Lung (tissue), 12 donors: Measurements from ENCODE around the gene GLYATL1B. TPM values are rescaled to one million over a fixed set of nuclear protein-coding genes. Genes with fewer than 3 reads are reported as not detected.
"Not testable (repeated sequence)": the region's sequence is repeated elsewhere in the genome, so short reads cannot be mapped to it uniquely, and the experiment has no call there.

Experiments
- ATAC-seq: fragments of 200-7000 bp; cut with Tn5 transposase; one replicate; pipeline ENCODE4 v1.9.1; 2020; ENCODE audit warnings: moderate number of reproducible peaks; ENCODE audit not compliant: insufficient read depth, low FRiP score
- DNase-seq, 3 donors: peaks; one replicate each; pipeline ENCODE4 v3.0.0-alpha.2; 2013 to 2017
- H3K27ac ChIP-seq, 2 donors: one replicate each; pipeline ENCODE4 v1.5.1; 2013; ENCODE audit warnings: mild to moderate bottlenecking in 2 of 2, moderate library complexity in 2 of 2, control low read depth in 1 of 2, inconsistent platforms in 1 of 2, low read depth in 1 of 2, low read length in 1 of 2
- H3K27me3 ChIP-seq, 3 donors: one replicate each; pipeline ENCODE4 v1.5.1; 2013; ENCODE audit warnings: low read length in 2 of 3; ENCODE audit not compliant: control insufficient read depth in 3 of 3, insufficient read depth in 3 of 3
- H3K36me3 ChIP-seq, 4 donors: one replicate each; pipeline ENCODE4 v1.5.1; 2013; ENCODE audit warnings: low read length in 4 of 4, mild to moderate bottlenecking in 1 of 4, moderate library complexity in 1 of 4; ENCODE audit not compliant: control insufficient read depth in 4 of 4, insufficient read depth in 4 of 4
- H3K4me1 ChIP-seq, 5 donors: one replicate each; pipeline ENCODE4 v1.5.1; 2013; ENCODE audit warnings: low read length in 5 of 5, mild to moderate bottlenecking in 2 of 5, moderate library complexity in 1 of 5; ENCODE audit not compliant: control insufficient read depth in 5 of 5, insufficient read depth in 5 of 5
- H3K4me3 ChIP-seq: one replicate; pipeline ENCODE4 v1.5.1; 2013; ENCODE audit warnings: mild to moderate bottlenecking, control low read depth, moderate library complexity
- H3K9ac ChIP-seq, 2 donors: one replicate each; pipeline ENCODE4 v1.5.1; 2013; ENCODE audit warnings: low read length in 2 of 2, control low read depth in 1 of 2; ENCODE audit not compliant: insufficient read depth in 1 of 2
- H3K9me3 ChIP-seq, 4 donors: one replicate each; pipeline ENCODE4 v1.5.1; 2013; ENCODE audit warnings: low read length in 3 of 4, mild to moderate bottlenecking in 1 of 4, moderate library complexity in 1 of 4; ENCODE audit not compliant: control insufficient read depth in 4 of 4, insufficient read depth in 3 of 4
- WGBS, 2 donors: extraction: QIAGEN DNeasy Blood & Tissue Kit; methylation state at CpG; one replicate each; pipeline ENCODE4 v1.1.7; 2013; 5-methylcytosine and 5-hydroxymethylcytosine counted together
- polyA plus RNA-seq, 2 donors: library from polyadenylated mRNA; stranded (reverse); fragments of 200-250 nt; gene quantifications; one replicate each; pipeline ENCODE4 v1.2.1, GENCODE V29; 2013
- total RNA-seq, 2 donors: library from RNA; depleted of rRNA in 1 of 2; stranded (reverse); fragments of >200 nt in 1 of 2; gene quantifications; one replicate each; pipeline ENCODE4 v1.2.1, GENCODE V29; 2014 to 2021
- TF ChIP-seq, protein P1 (sequence below): IDR thresholded peaks from 2 replicates; pipeline ENCODE4 v1.5.1; 2012; ENCODE audit warnings: mild to moderate bottlenecking; ENCODE audit errors: control extremely low read depth, extremely low read depth
- donor health status: control.
- donor health status: control.
- donor health status: Bipolar disorder and iron deficiency.
- donor health status: healthy.
- donor health status: DM: yes; HTN: yes; CAD: no.

Gene GLYATL1B
- total and polyA plus RNA-seq, 4 donors = not detected

DNA sequence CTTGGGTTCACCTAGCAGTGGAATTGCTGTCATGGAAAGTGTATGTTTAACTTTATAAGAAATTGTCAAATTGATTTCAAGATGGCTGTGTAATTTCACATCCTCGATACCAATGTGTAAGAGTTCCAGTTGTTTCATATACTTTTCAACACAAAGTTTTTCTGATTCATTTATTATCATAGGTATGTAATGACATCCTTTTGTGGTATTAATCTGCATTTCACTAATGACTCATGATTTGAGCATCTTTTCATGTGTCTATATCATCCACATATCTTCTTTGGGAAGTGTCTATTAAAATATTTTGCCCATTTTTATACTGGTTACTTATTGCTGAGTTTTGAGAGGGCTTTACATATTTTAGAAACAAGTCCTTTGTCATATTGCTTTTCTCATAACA is 17.0 kb upstream of the GLYATL1B start:
- WGBS, 2 donors = 85 to 95% methylated on average over 1 of the region's 1 CpG
- Histone ChIP-seq H3K4me1 (no peaks in the 10 kb centered on the region), H3K9ac (no peak overlapping the region), H3K9me3 (no peaks in the 10 kb centered on the region), H3K27me3 (no peaks in the 10 kb centered on the region), H3K36me3 (no peaks in the 10 kb centered on the region), H3K4me3 (no peak overlapping the region), H3K27ac (no peak overlapping the region)
- ATAC-seq (no peak), DNase-seq (no peak)
- TF ChIP-seq, protein P1, sequence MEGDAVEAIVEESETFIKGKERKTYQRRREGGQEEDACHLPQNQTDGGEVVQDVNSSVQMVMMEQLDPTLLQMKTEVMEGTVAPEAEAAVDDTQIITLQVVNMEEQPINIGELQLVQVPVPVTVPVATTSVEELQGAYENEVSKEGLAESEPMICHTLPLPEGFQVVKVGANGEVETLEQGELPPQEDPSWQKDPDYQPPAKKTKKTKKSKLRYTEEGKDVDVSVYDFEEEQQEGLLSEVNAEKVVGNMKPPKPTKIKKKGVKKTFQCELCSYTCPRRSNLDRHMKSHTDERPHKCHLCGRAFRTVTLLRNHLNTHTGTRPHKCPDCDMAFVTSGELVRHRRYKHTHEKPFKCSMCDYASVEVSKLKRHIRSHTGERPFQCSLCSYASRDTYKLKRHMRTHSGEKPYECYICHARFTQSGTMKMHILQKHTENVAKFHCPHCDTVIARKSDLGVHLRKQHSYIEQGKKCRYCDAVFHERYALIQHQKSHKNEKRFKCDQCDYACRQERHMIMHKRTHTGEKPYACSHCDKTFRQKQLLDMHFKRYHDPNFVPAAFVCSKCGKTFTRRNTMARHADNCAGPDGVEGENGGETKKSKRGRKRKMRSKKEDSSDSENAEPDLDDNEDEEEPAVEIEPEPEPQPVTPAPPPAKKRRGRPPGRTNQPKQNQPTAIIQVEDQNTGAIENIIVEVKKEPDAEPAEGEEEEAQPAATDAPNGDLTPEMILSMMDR = no peak

DNA sequence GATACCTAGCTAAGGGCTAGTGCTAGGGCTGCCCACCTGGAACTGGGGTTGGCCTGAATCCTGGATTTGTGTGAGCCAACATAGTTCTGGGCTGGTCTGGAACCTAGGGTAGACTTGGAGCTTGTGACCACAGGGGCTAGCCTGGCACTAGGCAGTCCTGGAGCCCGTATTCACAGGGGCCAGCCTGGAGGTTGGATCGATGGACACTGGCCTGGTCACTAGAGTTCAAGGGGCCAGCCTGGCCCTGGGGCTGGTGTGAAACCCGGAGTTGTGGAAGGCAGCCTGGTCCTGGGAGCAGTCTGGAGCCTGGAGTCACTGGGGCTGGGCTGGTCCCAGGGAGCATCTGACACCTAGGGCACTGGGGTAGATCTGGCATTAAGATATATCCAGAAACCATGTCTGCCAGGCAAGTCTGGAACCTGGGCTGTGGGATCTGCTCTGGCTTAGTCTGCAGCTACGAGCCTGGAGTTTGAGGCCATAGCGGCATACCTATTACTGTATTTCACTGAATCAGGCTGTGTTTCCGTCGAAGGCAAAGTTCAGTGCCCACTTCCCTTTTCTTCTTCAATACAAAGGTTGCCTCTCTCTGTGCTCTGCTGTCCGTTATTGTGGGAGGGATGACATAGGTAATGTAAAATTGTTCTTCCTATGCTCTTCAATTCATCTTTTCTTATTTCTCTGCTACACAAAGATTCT is 9.1 kb upstream of the GLYATL1B start:
- ATAC-seq (no peak), DNase-seq (no peak)
- Histone ChIP-seq H3K36me3 (no peaks in the 10 kb centered on the region), H3K4me1 (no peaks in the 10 kb centered on the region), H3K27ac (no peak overlapping the region), H3K9ac (no peak overlapping the region), H3K27me3 (peaks cover 0 to 3% (median 0%) of the 10 kb centered on the region in 3 donors), H3K4me3 (no peak overlapping the region), H3K9me3 (no peaks in the 10 kb centered on the region)
- WGBS, 2 donors = 52 to 75% methylated on average over 8 of the region's 8 CpGs
- TF ChIP-seq, protein P1 = no peak

DNA sequence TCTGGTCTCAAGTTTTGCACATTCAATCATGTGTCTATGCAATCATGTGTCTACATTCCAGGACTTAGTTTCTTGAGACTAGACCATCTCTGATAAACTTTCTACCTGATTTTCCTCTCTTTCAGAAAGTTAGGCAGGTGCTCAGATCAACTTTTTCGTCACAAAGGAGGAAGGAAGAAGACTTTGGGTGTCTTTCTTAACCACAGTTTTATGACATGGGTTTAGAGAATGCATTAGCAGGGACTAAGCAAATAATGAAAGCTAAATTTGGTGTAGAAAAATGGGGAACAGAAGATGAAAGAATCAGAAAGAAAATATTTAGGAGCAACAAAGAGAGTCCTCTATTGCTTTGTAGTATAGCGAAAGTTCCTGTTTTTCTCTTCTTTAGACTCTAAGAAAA is 7.7 kb upstream of the GLYATL1B start:
- H3K27ac ChIP-seq = no peak overlapping the region
- no peaks in the 10 kb centered on the region for H3K9me3 ChIP-seq
- TF ChIP-seq, protein P1 = no peak
- WGBS, 2 donors = 37 to 61% methylated on average over 2 of the region's 2 CpGs
- no peak for DNase-seq
- no peak overlapping the region for H3K9ac ChIP-seq
- H3K36me3 ChIP-seq = no peaks in the 10 kb centered on the region
- H3K4me1 ChIP-seq = no peaks in the 10 kb centered on the region
- no peak for ATAC-seq
- H3K4me3 ChIP-seq = no peak overlapping the region
- H3K27me3 ChIP-seq = peaks cover 0 to 3% (median 0%) of the 10 kb centered on the region in 3 donors

DNA sequence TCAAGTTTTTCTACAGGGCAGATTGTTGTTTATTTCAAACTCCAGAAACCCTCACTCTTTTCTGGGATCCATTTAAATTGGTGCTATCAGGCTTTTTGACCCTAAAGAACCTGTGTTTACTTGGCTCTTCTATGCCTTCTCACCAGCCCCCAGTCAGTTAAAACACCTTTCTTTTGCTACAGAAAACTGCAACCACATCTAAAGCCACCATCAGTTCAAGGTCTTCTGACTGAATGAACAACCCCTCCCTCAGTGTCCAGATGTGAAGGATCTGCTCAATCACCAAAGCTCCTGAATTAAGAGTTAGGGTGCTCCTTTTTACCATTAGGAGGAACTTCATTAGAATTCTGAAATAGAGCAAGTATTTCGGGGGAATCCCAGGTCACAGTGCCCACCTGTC is 7.0 kb upstream of the GLYATL1B start:
- H3K4me3 ChIP-seq = no peak overlapping the region
- H3K27me3 ChIP-seq = peaks cover 0 to 3% (median 0%) of the 10 kb centered on the region in 3 donors
- DNase-seq (no peak), ATAC-seq (no peak)
- H3K27ac ChIP-seq = no peak overlapping the region
- H3K9ac ChIP-seq = no peak overlapping the region
- TF ChIP-seq, protein P1 = no peak
- 87 to 90% methylated on average over 1 of the region's 1 CpG for WGBS, 2 donors
- H3K9me3 ChIP-seq = no peaks in the 10 kb centered on the region
- no peaks in the 10 kb centered on the region for H3K4me1 ChIP-seq
- H3K36me3 ChIP-seq = no peaks in the 10 kb centered on the region

DNA sequence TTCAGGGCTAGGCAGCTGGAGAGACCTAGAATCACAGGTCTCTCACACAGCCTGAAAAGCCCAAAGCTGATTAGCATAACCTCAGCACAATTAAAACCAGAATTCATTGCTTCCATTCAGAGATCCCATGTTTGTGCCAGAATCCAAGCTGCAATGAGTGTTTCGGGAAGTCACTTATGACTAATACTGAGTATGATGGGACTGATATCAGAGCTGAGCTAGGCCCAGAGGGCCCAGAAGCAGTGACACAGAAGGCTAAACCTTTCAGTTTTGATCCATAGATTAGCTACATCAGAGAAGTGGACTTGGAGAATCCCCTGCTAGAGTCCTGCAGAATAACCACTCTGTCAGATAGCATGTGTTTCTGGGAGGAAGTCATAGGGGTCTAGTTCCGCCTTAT is 5.7 kb upstream of the GLYATL1B start:
- not testable (repeated sequence) for H3K36me3 ChIP-seq, H3K9ac ChIP-seq, H3K27ac ChIP-seq, H3K4me1 ChIP-seq, DNase-seq, H3K27me3 ChIP-seq, H3K9me3 ChIP-seq, ATAC-seq, H3K4me3 ChIP-seq
- WGBS, 2 donors = 95 to 98% methylated on average over 2 of the region's 2 CpGs
